Loucy (cell line): Measurements from ENCODE around the gene RXRA.

ENCODE experiments used
- H2AFZ ChIP-seq: fragments of 200-600 bp; sonication (generic); 2 replicates; pipeline ENCODE4 v1.6.0; 2016; ENCODE audit warnings: antibody characterized with exemption, mild to moderate bottlenecking, low read length, moderate library complexity
- H3F3A ChIP-seq: fragments of 200-600 bp; 2 replicates; pipeline ENCODE4 v1.6.0; 2016; ENCODE audit warnings: antibody characterized with exemption, low read depth, mild to moderate bottlenecking
- H3K27me3 ChIP-seq: fragments of 200-600 bp; sonication (generic); 2 replicates; pipeline ENCODE4 v1.6.1; 2014; ENCODE audit warnings: low read length, mild to moderate bottlenecking; ENCODE audit not compliant: insufficient read depth, poor library complexity, severe bottlenecking
- H3K36me3 ChIP-seq: fragments of 200-600 bp; sonication (generic); 2 replicates; pipeline ENCODE4 v1.6.1; 2016; ENCODE audit warnings: low read length; ENCODE audit not compliant: insufficient read depth
- H3K4me1 ChIP-seq: fragments of 200-600 bp; sonication (generic); 2 replicates; pipeline ENCODE4 v1.5.1; 2014; ENCODE audit warnings: low read length, mild to moderate bottlenecking; ENCODE audit not compliant: insufficient read depth, poor library complexity, severe bottlenecking
- H3K4me2 ChIP-seq: fragments of 200-600 bp; sonication (generic); 2 replicates; pipeline ENCODE4 v1.6.0; 2014; ENCODE audit warnings: antibody characterized with exemption, low read length, low read depth, mild to moderate bottlenecking; ENCODE audit not compliant: poor library complexity, severe bottlenecking
- H3K4me3 ChIP-seq: fragments of 200-600 bp; sonication (generic); 2 replicates; pipeline ENCODE4 v1.5.1; 2014; ENCODE audit warnings: low read length, mild to moderate bottlenecking, mixed read lengths; ENCODE audit not compliant: poor library complexity, severe bottlenecking
- H3K79me2 ChIP-seq: fragments of 200-600 bp; sonication (generic); 2 replicates; pipeline ENCODE4 v1.6.1; 2014; ENCODE audit warnings: low read length; ENCODE audit not compliant: insufficient read depth
- H3K9ac ChIP-seq: fragments of 200-600 bp; sonication (generic); 2 replicates; pipeline ENCODE4 v1.6.0; 2014; ENCODE audit warnings: mild to moderate bottlenecking, low read depth, low read length, moderate library complexity; ENCODE audit not compliant: poor library complexity, severe bottlenecking
- H3K9me2 ChIP-seq: fragments of 200-600 bp; sonication (generic); replicated peaks from 2 replicates; pipeline ENCODE4 v1.6.1; 2016; ENCODE audit warnings: low read depth, low read length, mixed read lengths
- H3K9me3 ChIP-seq: fragments of 200-600 bp; sonication (generic); 2 replicates; pipeline ENCODE4 v1.6.1; 2014; ENCODE audit warnings: mild to moderate bottlenecking, antibody characterized with exemption, low read length, low read depth; ENCODE audit not compliant: insufficient read depth
- H4K20me1 ChIP-seq: fragments of 200-600 bp; sonication (generic); 2 replicates; pipeline ENCODE4 v1.6.0; 2014; ENCODE audit warnings: antibody characterized with exemption, low read length, mild to moderate bottlenecking; ENCODE audit not compliant: insufficient read depth, poor library complexity, severe bottlenecking
- CTCF ChIP-seq: fragments of 200-600 bp; sonication (generic); conservative IDR thresholded peaks from 2 replicates; pipeline ENCODE4 v1.5.1; 2014; ENCODE audit warnings: mild to moderate bottlenecking, antibody characterized with exemption, low read length
- EZH2phosphoT487 ChIP-seq: fragments of 200-600 bp; IDR thresholded peaks from 2 replicates; pipeline ENCODE4 v1.6.1; 2018; ENCODE audit warnings: antibody characterized with exemption, mild to moderate bottlenecking, moderate library complexity, borderline replicate concordance

The RXRA gene

GRCh38 chr9:134321531-134321930, 4.7 kb upstream of the RXRA start:
- H2AFZ ChIP-seq = no peak overlapping the region
- no peaks in the 10 kb centered on the region for H3K27me3 ChIP-seq
- no peaks in the 10 kb centered on the region for H3K36me3 ChIP-seq
- H3K9ac ChIP-seq = no peak overlapping the region
- no peak overlapping the region for H3K4me2 ChIP-seq
- TF ChIP-seq EZH2phosphoT487 = no peak
- no peak for TF ChIP-seq CTCF
- H3K4me1 ChIP-seq = peaks cover 15% of the 10 kb centered on the region
- H3F3A ChIP-seq = peaks cover 4% of the 10 kb centered on the region; the same call in 1 of the 2 replicates
- no peaks in the 10 kb centered on the region for H3K9me2 ChIP-seq
- H3K4me3 ChIP-seq = no peak overlapping the region
- H3K9me3 ChIP-seq = no peaks in the 10 kb centered on the region
- H3K79me2 ChIP-seq = no peaks in the 10 kb centered on the region
- H4K20me1 ChIP-seq = no peaks in the 10 kb centered on the region

- Histone ChIP-seq H4K20me1 (peaks cover 2% of the 10 kb centered on the region), H3K36me3 (no peaks in the 10 kb centered on the region), H3K4me1 (peaks cover 12% of the 10 kb centered on the region), H3K9me3 (no peaks in the 10 kb centered on the region), H3K4me3 (no peak overlapping the region), H3K9me2 (no peaks in the 10 kb centered on the region), H3K4me2 (no peak overlapping the region), H3K79me2 (peaks cover 3% of the 10 kb centered on the region), H3K27me3 (no peaks in the 10 kb centered on the region), H3F3A (peaks cover 4% of the 10 kb centered on the region; the same call in 1 of the 2 replicates), H2AFZ (no peak overlapping the region), H3K9ac (no peak overlapping the region)
- TF ChIP-seq CTCF (no peak), EZH2phosphoT487 (no peak)
Observed at GRCh38 chr9:134321946-134322741, 4.1 kb upstream of the RXRA start.

GRCh38 chr9:134322781-134323241, 3.4 kb upstream of the RXRA start:
- TF ChIP-seq EZH2phosphoT487 (no peak), CTCF (no peak)
- no peak overlapping the region for H3K4me2 ChIP-seq
- H3K27me3 ChIP-seq = no peaks in the 10 kb centered on the region
- H3K4me3 ChIP-seq = no peak overlapping the region
- H2AFZ ChIP-seq = no peak overlapping the region
- peaks cover 19% of the 10 kb centered on the region for H3K4me1 ChIP-seq
- H3K9me2 ChIP-seq = no peaks in the 10 kb centered on the region
- H3K9me3 ChIP-seq = no peaks in the 10 kb centered on the region
- H3K9ac ChIP-seq = no peak overlapping the region
- peaks cover 9% of the 10 kb centered on the region for H4K20me1 ChIP-seq
- H3F3A ChIP-seq = peaks cover 4% of the 10 kb centered on the region; the same call in 1 of the 2 replicates
- H3K79me2 ChIP-seq = peaks cover 10% of the 10 kb centered on the region
- H3K36me3 ChIP-seq = no peaks in the 10 kb centered on the region
